Small intestine (tissue), 16 donors: ENCODE results near the gene QRICH1. TPM values are rescaled to one million over a fixed set of nuclear protein-coding genes. Genes with fewer than 3 reads are reported as not detected.

Source experiments
- DNase-seq, 2 donors: peaks; one replicate each; pipeline versions ENCODE4 v3.0.0 to v3.0.0-alpha.2; 2013
- FAIRE-seq: peaks from 2 replicates; lab custom pipeline; 2012; peaks lifted over from hg19 to GRCh38; lab: Jason Lieb, UNC
- H3K27ac ChIP-seq, 3 donors: one replicate each; pipeline ENCODE4 v1.5.1; 2013; ENCODE audit warnings: low read length in 2 of 3, mild to moderate bottlenecking in 2 of 3, control low read depth in 1 of 3, inconsistent platforms in 1 of 3, low read depth in 1 of 3, moderate library complexity in 1 of 3
- H3K27me3 ChIP-seq, 3 donors: one replicate each; pipeline ENCODE4 v1.6.1; 2013; ENCODE audit warnings: low read length in 3 of 3, inconsistent platforms in 1 of 3; ENCODE audit not compliant: control insufficient read depth in 3 of 3, insufficient read depth in 3 of 3
- H3K36me3 ChIP-seq, 3 donors: one replicate each; pipeline ENCODE4 v1.6.1; 2013; ENCODE audit warnings: low read length in 3 of 3, inconsistent platforms in 1 of 3, low read depth in 1 of 3, mild to moderate bottlenecking in 1 of 3, moderate library complexity in 1 of 3; ENCODE audit not compliant: control insufficient read depth in 3 of 3, insufficient read depth in 2 of 3
- H3K4me1 ChIP-seq, 3 donors: one replicate each; pipeline ENCODE4 v1.6.1; 2013; ENCODE audit warnings: low read length in 2 of 3, inconsistent platforms in 1 of 3, low read depth in 1 of 3, mild to moderate bottlenecking in 1 of 3, moderate library complexity in 1 of 3; ENCODE audit not compliant: control insufficient read depth in 3 of 3, insufficient read depth in 2 of 3
- H3K4me3 ChIP-seq, 3 donors: one replicate each; pipeline ENCODE4 v1.5.1; 2013; ENCODE audit warnings: low read length in 3 of 3, control low read depth in 1 of 3, inconsistent platforms in 1 of 3, low read depth in 1 of 3, mild to moderate bottlenecking in 1 of 3, moderate library complexity in 1 of 3
- H3K9me3 ChIP-seq, 2 donors: one replicate each; pipeline ENCODE4 v1.6.1; 2013; ENCODE audit warnings: low read depth in 1 of 2, low read length in 1 of 2; ENCODE audit not compliant: control insufficient read depth in 2 of 2, insufficient read depth in 1 of 2
- WGBS, 3 donors: extraction: QIAGEN DNeasy Blood & Tissue Kit; methylation state at CpG; one replicate each; pipeline ENCODE4 v1.1.7; 2013; 5-methylcytosine and 5-hydroxymethylcytosine counted together
- long read RNA-seq, 10 donors: transcript quantifications; one replicate each; lab custom pipeline, GENCODE V29; 2026
- polyA plus RNA-seq, 4 donors: library from polyadenylated mRNA; stranded (reverse) in 3 of 4; unstranded in 1 of 4; fragments of 200-250 nt in 3 of 4; fragments of 120-200 nt in 1 of 4; gene quantifications; one replicate each; pipeline versions ENCODE4 v1.2.1 to v1.2.3, GENCODE V29; 2013
- donor health status: healthy with polysubstance abuse.
- donor health status: control.
- donor health status: control.
- donor health status: Bipolar disorder and iron deficiency.
- donor health status: healthy.

The QRICH1 gene
- polyA plus RNA-seq: 10 to 100 TPM; 27.9 to 57.8 (median 38.8) TPM
- long read RNA-seq, donor 1: 0 reads
- long read RNA-seq, donor 2: 0 reads
- long read RNA-seq, donor 3, partial matches to known transcripts: 9 of 11 reads
- long read RNA-seq, donor 3, other reads (novel, unspliced or antisense): 0 of 11 reads
- long read RNA-seq, donor 4: 0 reads
- long read RNA-seq, donor 5, partial matches to known transcripts: 0 of 1 reads
- long read RNA-seq, donor 5, other reads (novel, unspliced or antisense): 0 of 1 reads
- long read RNA-seq, donor 6, partial matches to known transcripts: 10 of 12 reads
- long read RNA-seq, donor 6, other reads (novel, unspliced or antisense): 0 of 12 reads
- long read RNA-seq, donor 7: 0 reads
- long read RNA-seq, donor 8: 0 reads
- long read RNA-seq, donor 9: 0 reads
- long read RNA-seq, donor 10, partial matches to known transcripts: 20 of 25 reads
- long read RNA-seq, donor 10, other reads (novel, unspliced or antisense): 0 of 25 reads

GRCh38 chr3:49093853-49094767 lies at the start of gene QRICH1:
Gene QRICH1, minus strand, starts transcription at chr3:49094071. Its CDS starts 17,054 bp downstream, at chr3:49077017.
- peak; percentile 99 for DNase-seq
- H3K4me3 ChIP-seq: peak within 1 kb of the TSS; percentile 76 to 97 (median 83)
- H3K27ac ChIP-seq: peak within 1 kb of the TSS; percentile 93 to 96 (median 95)
- FAIRE-seq: no peak
- H3K27me3 ChIP-seq: no peaks in the 10 kb centered on the region
- peaks cover 7 to 41% (median 7%) of the 10 kb centered on the region in 3 donors for H3K36me3 ChIP-seq
- H3K4me1 ChIP-seq: peaks cover 0 to 13% (median 2%) of the 10 kb centered on the region in 3 donors
- no peaks in the 10 kb centered on the region for H3K9me3 ChIP-seq
- 1% methylated on average over 55 to 65 of the region's 65 CpGs for WGBS, 3 donors

DNA sequence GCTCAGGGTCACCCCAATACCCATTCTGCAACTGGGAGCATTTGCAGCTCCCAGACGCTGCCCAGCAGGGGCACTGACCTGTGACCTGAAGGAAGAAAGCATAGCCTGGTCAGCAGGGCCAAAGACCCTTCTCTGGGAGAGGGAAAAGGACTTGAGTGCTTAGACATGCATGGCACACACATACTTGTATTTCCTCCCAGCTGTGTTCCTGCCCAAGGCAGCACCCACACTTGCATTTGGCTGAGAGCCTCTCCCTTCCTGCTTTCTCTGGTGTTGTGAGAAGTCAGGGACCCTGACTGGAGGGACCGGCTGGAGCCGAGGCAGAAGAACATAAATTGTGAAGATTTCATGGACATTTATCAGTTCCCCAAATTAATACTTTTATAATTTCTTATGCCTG lies 46.2 kb upstream of the QRICH1 start:
- H3K9me3 ChIP-seq: peaks cover 0 to 16% of the 10 kb centered on the region in 2 donors
- H3K4me3 ChIP-seq: no peak overlapping the region
- H3K4me1 ChIP-seq: peaks cover 0 to 5% (median 0%) of the 10 kb centered on the region in 3 donors
- H3K36me3 ChIP-seq: no peaks in the 10 kb centered on the region
- no peak overlapping the region for H3K27ac ChIP-seq
- no peak for FAIRE-seq
- WGBS, 3 donors: 67 to 80% (median 76%) methylated on average over 3 of the region's 3 CpGs
- no peaks in the 10 kb centered on the region for H3K27me3 ChIP-seq
- DNase-seq: no peak

DNA sequence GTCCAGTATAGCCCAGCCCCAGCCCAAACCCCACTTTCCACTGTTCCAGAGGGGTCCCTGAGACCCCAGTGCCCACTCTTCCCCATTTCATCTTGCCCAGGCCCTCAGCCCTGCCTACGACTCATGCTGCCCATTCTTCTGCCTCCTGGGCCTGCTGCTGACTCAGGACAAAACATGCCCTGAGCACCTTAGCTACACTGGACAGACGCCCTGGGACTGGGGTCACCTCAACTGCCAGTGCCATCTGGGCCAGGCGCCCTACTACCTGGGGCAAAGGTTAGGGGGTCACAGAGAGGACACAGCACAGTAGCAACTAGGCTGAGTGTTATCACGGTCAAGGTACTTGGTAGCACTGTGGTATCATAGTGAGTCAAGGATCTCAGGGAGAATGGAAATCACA lies 41.6 kb upstream of the QRICH1 start:
- no peak overlapping the region for H3K4me3 ChIP-seq
- H3K36me3 ChIP-seq: peaks cover 0 to 15% (median 0%) of the 10 kb centered on the region in 3 donors
- H3K9me3 ChIP-seq: peaks cover 0 to 4% of the 10 kb centered on the region in 2 donors
- H3K27ac ChIP-seq: no peak overlapping the region
- H3K4me1 ChIP-seq: peaks cover 0 to 16% (median 3%) of the 10 kb centered on the region in 3 donors
- peak in 1 of 2 donors; percentile 32 for DNase-seq
- no peak for FAIRE-seq
- no peaks in the 10 kb centered on the region for H3K27me3 ChIP-seq
- WGBS, 3 donors: 41 to 75% (median 61%) methylated on average over 4 of the region's 4 CpGs

GRCh38 chr3:49134471-49135265 lies 40.8 kb upstream of the QRICH1 start:
- DNase-seq: no peak
- H3K4me3 ChIP-seq: no peak overlapping the region
- H3K36me3 ChIP-seq: peaks cover 0 to 24% (median 0%) of the 10 kb centered on the region in 3 donors
- WGBS, 3 donors: 55 to 65% (median 56%) methylated on average over 3 of the region's 3 CpGs
- no peaks in the 10 kb centered on the region for H3K27me3 ChIP-seq
- no peak overlapping the region for H3K27ac ChIP-seq
- peaks cover 0 to under 1% of the 10 kb centered on the region in 2 donors for H3K9me3 ChIP-seq
- FAIRE-seq: no peak
- H3K4me1 ChIP-seq: peaks cover 0 to 16% (median 4%) of the 10 kb centered on the region in 3 donors

GRCh38 chr3:49133226-49133951 lies 39.5 kb upstream of the QRICH1 start:
- no peaks in the 10 kb centered on the region for H3K27me3 ChIP-seq
- peak overlapping the region in 2 of 3 donors; percentile 54 to 56 for H3K4me3 ChIP-seq
- peaks cover 0 to 37% (median 0%) of the 10 kb centered on the region in 3 donors for H3K36me3 ChIP-seq
- 2 to 9% (median 4%) methylated on average over 29 to 30 of the region's 30 CpGs for WGBS, 3 donors
- FAIRE-seq: no peak
- H3K4me1 ChIP-seq: peaks cover 0 to 16% (median 4%) of the 10 kb centered on the region in 3 donors
- peak overlapping the region; percentile 8 to 77 (median 51) for H3K27ac ChIP-seq
- no peaks in the 10 kb centered on the region for H3K9me3 ChIP-seq
- peak; percentile 86 to 94 for DNase-seq

- peak; percentile 80 to 88 for DNase-seq
- WGBS, 3 donors: 14 to 27% (median 16%) methylated on average over 28 of the region's 28 CpGs
- H3K4me1 ChIP-seq: peaks cover 0 to 16% (median 4%) of the 10 kb centered on the region in 3 donors
These were observed 38.8 kb upstream of the QRICH1 start, which contains the start of gene LAMB2 for GRCh38 chr3:49132437-49133225. Gene LAMB2, minus strand, starts transcription at chr3:49133050. Its CDS starts 183 bp downstream, at chr3:49132867.

More at GRCh38 chr3:49132437-49133225, 38.8 kb upstream of the QRICH1 start, which contains the start of gene LAMB2:
- Histone ChIP-seq H3K9me3 (no peaks in the 10 kb centered on the region), H3K36me3 (peaks cover 0 to 42% (median 0%) of the 10 kb centered on the region in 3 donors), H3K27ac (peak within 1 kb of the TSS; percentile 38 to 92 (median 51)), H3K27me3 (no peaks in the 10 kb centered on the region), H3K4me3 (peak within 1 kb of the TSS; percentile 43 to 56 (median 54))
- no peak for FAIRE-seq
